Measurements from ENCODE around the gene HCFC1R1. TPM values are rescaled to one million over a fixed set of nuclear protein-coding genes. Genes with fewer than 3 reads are reported as not detected.
"Not testable (repeated sequence)": the region's sequence is repeated elsewhere in the genome, so short reads cannot be mapped to it uniquely, and the experiment has no call there.

The HCFC1R1 gene
- total RNA-seq, 1 experiment from 2014 or later, result 60.0 TPM

DNA sequence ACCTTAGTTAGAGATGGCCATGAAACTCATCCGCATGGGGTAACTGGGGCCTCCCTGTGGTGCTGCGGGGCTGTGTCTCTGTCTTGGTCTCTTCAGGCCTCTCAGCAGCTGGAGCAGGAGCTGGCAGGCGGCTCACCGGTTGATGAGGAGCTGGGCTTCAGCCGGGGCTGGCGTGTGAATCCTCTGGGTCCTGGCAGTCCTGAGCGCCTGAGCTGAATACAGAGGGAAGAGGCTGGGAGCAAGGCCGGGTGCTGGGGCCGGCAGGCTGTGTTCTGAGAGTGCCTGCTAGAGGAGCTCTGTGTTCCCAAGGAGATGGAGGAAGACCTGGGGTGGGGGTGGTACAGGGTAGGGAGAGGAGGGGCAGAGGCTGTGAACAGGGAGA, 32.0 kb upstream of the HCFC1R1 start:
- H2AFZ ChIP-seq (ENCODE audit: low read depth, low read length, poor library complexity, severe bottlenecking); POLR2A ChIA-PET; H3K9ac ChIP-seq (ENCODE audit: low read length); H3K79me2 ChIP-seq (ENCODE audit: insufficient read depth, low read length); H3K27me3 ChIP-seq (ENCODE audit: insufficient read depth, low read length); DNase-seq (ENCODE audit: low read depth, low spot score); H3K27ac ChIP-seq (ENCODE audit: low read depth, low read length); RAD21 ChIA-PET (ENCODE audit: low non-redundant PET in 1 of 2, low total read pairs in 2 of 2, uncharacterized antibody in 2 of 2, unreplicated experiment in 2 of 2); H3K9me3 ChIP-seq (ENCODE audit: control insufficient read depth in 1 of 2, insufficient read depth in 1 of 2, low read depth in 1 of 2, low read length in 2 of 2); H3K4me2 ChIP-seq (ENCODE audit: low read length); CTCF ChIA-PET; H3K4me3 ChIP-seq (replicated peaks in 1 of 2; ENCODE audit: low read depth in 1 of 2, low read length in 2 of 2); BruUV-seq (replicated peaks); H3K9me2 ChIP-seq (ENCODE audit: insufficient read depth); H3K36me3 ChIP-seq (ENCODE audit: control insufficient read depth in 1 of 2, insufficient read depth in 2 of 2, low read length in 2 of 2); ATAC-seq; H4K20me1 ChIP-seq (ENCODE audit: insufficient read depth): not testable (repeated sequence)
- peaks cover 0 to 26% of the 10 kb centered on the region in 2 experiments; a peak in 3 of 4 replicates for H3K4me1 ChIP-seq (ENCODE audit: control insufficient read depth in 1 of 2, insufficient read depth in 2 of 2, low read length in 2 of 2)
- intact Hi-C loops (cut with micrococcal nuclease), result loop anchor here (10.0 kb wide), 1 partner anchor 119 kb away; no protein-coding TSS in a partner anchor

- H3K9me2 ChIP-seq (ENCODE audit: insufficient read depth), result no peaks in the 10 kb centered on the region
- ATAC-seq (no peak), DNase-seq (ENCODE audit: low read depth, low spot score) (no peak)
- H3K4me2 ChIP-seq (ENCODE audit: low read length), result no peak overlapping the region
- H4K20me1 ChIP-seq (ENCODE audit: insufficient read depth), result no peaks in the 10 kb centered on the region
- no peak overlapping the region for H3K9ac ChIP-seq (ENCODE audit: low read length)
- H3K4me3 ChIP-seq (replicated peaks in 1 of 2; ENCODE audit: low read depth in 1 of 2, low read length in 2 of 2), result no peak overlapping the region
- no peak for TF ChIP-seq RAD21 (IDR thresholded peaks at IDR 0.05; ENCODE audit: low read depth)
- TF ChIP-seq SRF (IDR thresholded peaks at IDR 0.05; ENCODE audit: low read depth), result no peak
- no peaks in the 10 kb centered on the region for H3K9me3 ChIP-seq (ENCODE audit: control insufficient read depth in 1 of 2, insufficient read depth in 1 of 2, low read depth in 1 of 2, low read length in 2 of 2)
- H3K27me3 ChIP-seq (ENCODE audit: insufficient read depth, low read length), result no peaks in the 10 kb centered on the region
- H3K4me1 ChIP-seq (ENCODE audit: control insufficient read depth in 1 of 2, insufficient read depth in 2 of 2, low read length in 2 of 2), result peaks cover 0 to 21% of the 10 kb centered on the region in 2 experiments; a peak in 3 of 4 replicates
- no peaks in the 10 kb centered on the region for H3K36me3 ChIP-seq (ENCODE audit: control insufficient read depth in 1 of 2, insufficient read depth in 2 of 2, low read length in 2 of 2)
- no peaks in the 10 kb centered on the region for H3K79me2 ChIP-seq (ENCODE audit: insufficient read depth, low read length)
- ChIA-PET RAD21 (ENCODE audit: low non-redundant PET in 1 of 2, low total read pairs in 2 of 2, uncharacterized antibody in 2 of 2, unreplicated experiment in 2 of 2) (no interaction called here), POLR2A (no interaction called here), CTCF (no interaction called here)
- no TSS peak for BruUV-seq (replicated peaks)
- H3K27ac ChIP-seq (ENCODE audit: low read depth, low read length), result no peak overlapping the region
- H2AFZ ChIP-seq (ENCODE audit: low read depth, low read length, poor library complexity, severe bottlenecking), result no peak overlapping the region
- intact Hi-C loops (cut with micrococcal nuclease), result loop anchor here (10.0 kb wide), 1 partner anchor 120 kb away; no protein-coding TSS in a partner anchor
Observed at GRCh38 chr16:3054965-3055733, 31.4 kb upstream of the HCFC1R1 start.

DNA sequence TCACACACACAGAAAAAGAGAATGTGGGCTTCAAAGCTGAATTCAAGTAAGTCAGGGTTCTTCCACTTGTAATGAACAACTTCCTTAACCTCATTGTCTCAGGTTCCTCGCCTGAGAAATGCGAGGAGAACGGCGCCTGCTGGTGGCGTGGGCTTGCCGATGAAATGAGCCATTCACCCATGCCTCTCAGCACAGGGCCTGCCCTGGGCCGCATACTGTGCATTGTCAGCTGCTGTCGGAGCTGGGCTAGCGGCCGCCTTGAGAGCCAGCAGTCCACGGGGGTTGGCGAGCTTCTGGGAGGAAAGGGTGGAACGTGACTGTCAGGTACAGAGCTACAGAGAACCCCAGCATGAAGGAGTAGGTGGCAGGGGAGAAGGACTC, 29.6 kb upstream of the HCFC1R1 start:
- H3K27me3 ChIP-seq (ENCODE audit: insufficient read depth, low read length); H2AFZ ChIP-seq (ENCODE audit: low read depth, low read length, poor library complexity, severe bottlenecking); H3K4me1 ChIP-seq (ENCODE audit: control insufficient read depth in 1 of 2, insufficient read depth in 2 of 2, low read length in 2 of 2); H3K9me3 ChIP-seq (ENCODE audit: control insufficient read depth in 1 of 2, insufficient read depth in 1 of 2, low read depth in 1 of 2, low read length in 2 of 2); H3K9me2 ChIP-seq (ENCODE audit: insufficient read depth); H3K27ac ChIP-seq (ENCODE audit: low read depth, low read length); CTCF ChIA-PET; H3K36me3 ChIP-seq (ENCODE audit: control insufficient read depth in 1 of 2, insufficient read depth in 2 of 2, low read length in 2 of 2); H4K20me1 ChIP-seq (ENCODE audit: insufficient read depth); RAD21 ChIA-PET (ENCODE audit: low non-redundant PET in 1 of 2, low total read pairs in 2 of 2, uncharacterized antibody in 2 of 2, unreplicated experiment in 2 of 2); H3K4me2 ChIP-seq (ENCODE audit: low read length); H3K9ac ChIP-seq (ENCODE audit: low read length); BruUV-seq (replicated peaks); DNase-seq (ENCODE audit: low read depth, low spot score); POLR2A ChIA-PET; H3K4me3 ChIP-seq (replicated peaks in 1 of 2; ENCODE audit: low read depth in 1 of 2, low read length in 2 of 2); H3K79me2 ChIP-seq (ENCODE audit: insufficient read depth, low read length): not testable (repeated sequence)
- ATAC-seq, result peak; percentile 48; the same call in 1 of the 2 replicates
- intact Hi-C loops (cut with micrococcal nuclease), result loop anchor here (10.0 kb wide), 1 partner anchor 121 kb away; no protein-coding TSS in a partner anchor

- BruUV-seq (replicated peaks), result not testable (repeated sequence)
Observed at GRCh38 chr16:3052571-3053329, 29.0 kb upstream of the HCFC1R1 start.

More at GRCh38 chr16:3052571-3053329, 29.0 kb upstream of the HCFC1R1 start:
- H3K9me2 ChIP-seq (ENCODE audit: insufficient read depth); POLR2A ChIA-PET; H3K27ac ChIP-seq (ENCODE audit: low read depth, low read length); H4K20me1 ChIP-seq (ENCODE audit: insufficient read depth); DNase-seq (ENCODE audit: low read depth, low spot score); H3K36me3 ChIP-seq (ENCODE audit: control insufficient read depth in 1 of 2, insufficient read depth in 2 of 2, low read length in 2 of 2); H3K9ac ChIP-seq (ENCODE audit: low read length); RAD21 ChIA-PET (ENCODE audit: low non-redundant PET in 1 of 2, low total read pairs in 2 of 2, uncharacterized antibody in 2 of 2, unreplicated experiment in 2 of 2); H2AFZ ChIP-seq (ENCODE audit: low read depth, low read length, poor library complexity, severe bottlenecking); H3K4me2 ChIP-seq (ENCODE audit: low read length); H3K4me1 ChIP-seq (ENCODE audit: control insufficient read depth in 1 of 2, insufficient read depth in 2 of 2, low read length in 2 of 2); H3K9me3 ChIP-seq (ENCODE audit: control insufficient read depth in 1 of 2, insufficient read depth in 1 of 2, low read depth in 1 of 2, low read length in 2 of 2); H3K4me3 ChIP-seq (replicated peaks in 1 of 2; ENCODE audit: low read depth in 1 of 2, low read length in 2 of 2); H3K79me2 ChIP-seq (ENCODE audit: insufficient read depth, low read length); H3K27me3 ChIP-seq (ENCODE audit: insufficient read depth, low read length); CTCF ChIA-PET: not testable (repeated sequence)
- peak; percentile 24; the same call in 1 of the 2 replicates for ATAC-seq
- intact Hi-C loops (cut with micrococcal nuclease), result loop anchor here (10.0 kb wide), 1 partner anchor 122 kb away; no protein-coding TSS in a partner anchor

Measured in HCT116 (cell line).